Kidney (tissue), 14 donors: ENCODE data around the gene PSEN1. TPM values are rescaled to one million over a fixed set of nuclear protein-coding genes. Genes with fewer than 3 reads are reported as not detected.

Source experiments
- DNase-seq, 5 donors: peaks; one replicate each; pipeline ENCODE4 v3.0.0-alpha.2; 2013 to 2020
- FAIRE-seq: peaks from 2 replicates; lab custom pipeline; 2012; peaks lifted over from hg19 to GRCh38; lab: Jason Lieb, UNC
- H3K27ac ChIP-seq, 2 donors: one replicate each; pipeline ENCODE4 v1.7.0; 2013; ENCODE audit warnings: low read depth in 2 of 2, low read length in 2 of 2, inconsistent platforms in 1 of 2
- H3K27me3 ChIP-seq: one replicate; pipeline ENCODE4 v1.7.1; 2013; ENCODE audit warnings: low read length, inconsistent platforms; ENCODE audit not compliant: control insufficient read depth, insufficient read depth
- H3K36me3 ChIP-seq, 3 donors: one replicate each; pipeline versions ENCODE4 v1.7.0 to v1.7.1; 2013; ENCODE audit warnings: low read length in 3 of 3, control low read depth in 1 of 3, inconsistent platforms in 1 of 3; ENCODE audit not compliant: insufficient read depth in 3 of 3, control insufficient read depth in 2 of 3
- H3K4me1 ChIP-seq, 3 donors: one replicate each; pipeline versions ENCODE4 v1.7.0 to v1.7.1; 2013; ENCODE audit warnings: low read length in 3 of 3, inconsistent platforms in 1 of 3, low read depth in 1 of 3; ENCODE audit not compliant: control insufficient read depth in 2 of 3, insufficient read depth in 2 of 3
- H3K4me3 ChIP-seq, 3 donors: one replicate each; pipeline versions ENCODE4 v1.7.0 to v1.8.1; 2013; ENCODE audit warnings: low read length in 3 of 3, control low read depth in 1 of 3, inconsistent platforms in 1 of 3
- H3K9ac ChIP-seq, 3 donors: one replicate each; pipeline versions ENCODE4 v1.7.0 to v1.7.1; 2013; ENCODE audit warnings: low read length in 3 of 3, control low read depth in 1 of 3, inconsistent platforms in 1 of 3
- H3K9me3 ChIP-seq, 3 donors: one replicate each; pipeline versions ENCODE4 v1.7.0 to v1.7.1; 2013; ENCODE audit warnings: low read length in 3 of 3, control low read depth in 1 of 3, inconsistent platforms in 1 of 3; ENCODE audit not compliant: control insufficient read depth in 2 of 3, insufficient read depth in 1 of 3
- CTCF ChIP-seq: IDR thresholded peaks from 3 replicates; pipeline ENCODE4 v1.5.1; 2012; ENCODE audit warnings: mild to moderate bottlenecking, moderate library complexity, borderline replicate concordance; ENCODE audit not compliant: insufficient read depth; ENCODE audit errors: extremely low read depth
- intact Hi-C: fragments of 100-400 bp; cut with DNase I; formaldehyde crosslinking; loops from one replicate; pipeline ENCODE4 v1.11.1; 2022
- polyA plus RNA-seq: library from polyadenylated mRNA; stranded (reverse); fragments of 350-450 nt; fragmentation: Illumina TruSeq; extraction: RNeasy Lipid Tissue Mini Kit (QIAGEN cat#74804); gene quantifications from one replicate; pipeline ENCODE4 v1.2.3, GENCODE V29; 2014; ENCODE audit warnings: low read depth, low replicate concordance; ENCODE audit not compliant: insufficient read depth
- total RNA-seq: library from RNA; stranded (reverse); fragmentation: NEBNext Ultra II Directional; extraction: Animal tissue kit (Norgen Biotek cat#: 25700); gene quantifications from one replicate; pipeline ENCODE4 v1.2.1, GENCODE V29; 2021
- donor health status: control.
- donor health status: control.
- donor health status: control.
- donor health status: control.
- donor health status: control.
- donor health status: DM: yes; HTN: yes; CAD: no.
- donor health status: Normal renal cell carcinoma (clear cell type).

The PSEN1 gene
- total and polyA plus RNA-seq, 2 donors from 2014 or later = 33.5 to 68.6 TPM

- intact Hi-C loops = no loop called here
- no peak for DNase-seq
- no peaks in the 10 kb centered on the region for H3K9me3 ChIP-seq
- no peak overlapping the region for H3K4me3 ChIP-seq
- H3K27me3 ChIP-seq = no peaks in the 10 kb centered on the region
- no peak for FAIRE-seq
- H3K27ac ChIP-seq = no peak overlapping the region
- peaks cover 0 to 17% (median 8%) of the 10 kb centered on the region in 3 donors for H3K4me1 ChIP-seq
- no peak overlapping the region for H3K9ac ChIP-seq
- H3K36me3 ChIP-seq = no peaks in the 10 kb centered on the region
- no peak for TF ChIP-seq CTCF
These were observed 4.6 kb downstream of the PSEN1 start for GRCh38 chr14:73140811-73141323.

- FAIRE-seq (no peak), DNase-seq (no peak)
- Histone ChIP-seq H3K9ac (no peak overlapping the region), H3K27me3 (no peaks in the 10 kb centered on the region), H3K9me3 (no peaks in the 10 kb centered on the region), H3K4me1 (peaks cover 0 to 12% (median 6%) of the 10 kb centered on the region in 3 donors), H3K27ac (no peak overlapping the region), H3K36me3 (no peaks in the 10 kb centered on the region), H3K4me3 (no peak overlapping the region)
- intact Hi-C loops = no loop called here
- no peak for TF ChIP-seq CTCF
These were observed 5.9 kb downstream of the PSEN1 start for GRCh38 chr14:73142216-73142615.

GRCh38 chr14:73143003-73143402 is 6.7 kb downstream of the PSEN1 start:
- no peak overlapping the region for H3K4me3 ChIP-seq
- H3K36me3 ChIP-seq = peaks cover 0 to 2% (median 0%) of the 10 kb centered on the region in 3 donors
- no peaks in the 10 kb centered on the region for H3K27me3 ChIP-seq
- intact Hi-C loops = no loop called here
- DNase-seq (no peak), FAIRE-seq (no peak)
- H3K4me1 ChIP-seq = peaks cover 0 to 7% (median 2%) of the 10 kb centered on the region in 3 donors
- no peak overlapping the region for H3K27ac ChIP-seq
- no peaks in the 10 kb centered on the region for H3K9me3 ChIP-seq
- no peak overlapping the region for H3K9ac ChIP-seq
- TF ChIP-seq CTCF = no peak

GRCh38 chr14:73143617-73144016 is 7.3 kb downstream of the PSEN1 start:
- FAIRE-seq = no peak
- Histone ChIP-seq H3K36me3 (peaks cover 0 to 7% (median 0%) of the 10 kb centered on the region in 3 donors), H3K4me1 (peaks cover 0 to 7% (median 2%) of the 10 kb centered on the region in 3 donors)

More at GRCh38 chr14:73143617-73144016, 7.3 kb downstream of the PSEN1 start:
- DNase-seq = no peak
- Histone ChIP-seq H3K9ac (no peak overlapping the region), H3K4me3 (no peak overlapping the region), H3K27ac (no peak overlapping the region), H3K27me3 (no peaks in the 10 kb centered on the region), H3K9me3 (no peaks in the 10 kb centered on the region)
- intact Hi-C loops = no loop called here
- no peak for TF ChIP-seq CTCF
